Neuronal stem cell (in vitro differentiated cells): ENCODE measurements around the gene RCC2.
"Not testable (repeated sequence)": the region's sequence is repeated elsewhere in the genome, so short reads cannot be mapped to it uniquely, and the experiment has no call there.

Source experiments
- DNase-seq: peaks from one replicate; pipeline ENCODE4 v3.0.0-alpha.2; 2013; ENCODE audit warnings: low spot score
- H2AFZ ChIP-seq: one replicate; pipeline ENCODE4 v1.6.1; 2013; ENCODE audit warnings: mild to moderate bottlenecking, low read length, inconsistent platforms
- H2AK5ac ChIP-seq: 2 replicates; pipeline ENCODE4 v1.6.1; 2013; ENCODE audit warnings: low read depth, mild to moderate bottlenecking, inconsistent platforms, low read length, moderate library complexity, mixed read lengths
- H2BK120ac ChIP-seq: 2 replicates; pipeline ENCODE4 v1.6.1; 2013; ENCODE audit warnings: low read depth, mild to moderate bottlenecking, inconsistent platforms, low read length, moderate library complexity, mixed read lengths
- H2BK12ac ChIP-seq: one replicate; pipeline ENCODE4 v1.6.1; 2013; ENCODE audit warnings: low read length, inconsistent platforms
- H2BK15ac ChIP-seq: 2 replicates; pipeline ENCODE4 v1.6.1; 2013; ENCODE audit warnings: mild to moderate bottlenecking, low read length, inconsistent platforms, mixed read lengths
- H2BK5ac ChIP-seq: one replicate; pipeline ENCODE4 v1.6.1; 2013; ENCODE audit warnings: inconsistent platforms, mild to moderate bottlenecking, low read length, moderate library complexity
- H3K14ac ChIP-seq: one replicate; pipeline ENCODE4 v1.6.1; 2013; ENCODE audit warnings: low read length, inconsistent platforms
- H3K18ac ChIP-seq: 2 replicates; pipeline ENCODE4 v1.6.1; 2013; ENCODE audit warnings: low read length, inconsistent platforms
- H3K23ac ChIP-seq: 2 replicates; pipeline ENCODE4 v1.6.1; 2013; ENCODE audit warnings: low read depth, mild to moderate bottlenecking, mixed read lengths, low read length, inconsistent platforms; ENCODE audit not compliant: poor library complexity
- H3K27ac ChIP-seq: replicated peaks from 3 replicates; pipeline ENCODE4 v1.5.1; 2013; ENCODE audit warnings: low read length, inconsistent platforms
- H3K27me3 ChIP-seq, 3 experiments: 2 replicates each; pipeline ENCODE4 v1.6.1; 2013; ENCODE audit warnings: low read length in 3 of 3, mild to moderate bottlenecking in 2 of 3, inconsistent platforms in 1 of 3, low read depth in 1 of 3, mixed read lengths in 1 of 3, moderate library complexity in 1 of 3; ENCODE audit not compliant: control insufficient read depth in 3 of 3, insufficient read depth in 3 of 3
- H3K36me3 ChIP-seq, 2 donors: replicated peaks in 1 of 2; 2 replicates each; pipeline ENCODE4 v1.6.1; 2013; ENCODE audit warnings: low read length in 2 of 2; ENCODE audit not compliant: control insufficient read depth in 2 of 2, insufficient read depth in 2 of 2
- H3K4ac ChIP-seq: 2 replicates; pipeline ENCODE4 v1.6.1; 2013; ENCODE audit warnings: inconsistent platforms, mild to moderate bottlenecking, low read length, moderate library complexity
- H3K4me1 ChIP-seq, 2 donors: 1 replicate in 1 of 2; 2 replicates in 1 of 2; pipeline ENCODE4 v1.6.1; 2013; ENCODE audit warnings: low read length in 2 of 2, low read depth in 1 of 2; ENCODE audit not compliant: control insufficient read depth in 2 of 2, insufficient read depth in 1 of 2
- H3K4me2 ChIP-seq: one replicate; pipeline ENCODE4 v1.6.1; 2013; ENCODE audit warnings: mild to moderate bottlenecking, low read length, inconsistent platforms; ENCODE audit not compliant: insufficient read depth, poor library complexity, severe bottlenecking
- H3K4me3 ChIP-seq, 2 donors: 2 replicates each; pipeline ENCODE4 v1.5.1; 2013; ENCODE audit warnings: low read length in 2 of 2, mild to moderate bottlenecking in 2 of 2, inconsistent platforms in 1 of 2, moderate library complexity in 1 of 2
- H3K79me1 ChIP-seq: one replicate; pipeline ENCODE4 v1.6.1; 2013; ENCODE audit warnings: low read depth, mild to moderate bottlenecking, inconsistent platforms, low read length, moderate library complexity
- H3K9ac ChIP-seq: one replicate; pipeline ENCODE4 v1.6.1; 2013; ENCODE audit warnings: mild to moderate bottlenecking, low read depth, low read length, inconsistent platforms; ENCODE audit not compliant: poor library complexity
- H3K9me3 ChIP-seq, 2 donors: replicated peaks in 1 of 2; 2 replicates each; pipeline versions ENCODE3 to v1.6.1; 2013; ENCODE audit warnings: low read length in 2 of 2, mild to moderate bottlenecking in 2 of 2, inconsistent platforms in 1 of 2, low read depth in 1 of 2, mixed read lengths in 1 of 2, moderate library complexity in 1 of 2; ENCODE audit not compliant: control insufficient read depth in 2 of 2, insufficient read depth in 1 of 2
- H4K8ac ChIP-seq: one replicate; pipeline ENCODE4 v1.6.1; 2013; ENCODE audit warnings: low read depth, mild to moderate bottlenecking, inconsistent platforms, low read length, moderate library complexity
- H4K91ac ChIP-seq: one replicate; pipeline ENCODE4 v1.6.1; 2013; ENCODE audit warnings: low read length, low read depth, mild to moderate bottlenecking, inconsistent platforms; ENCODE audit not compliant: poor library complexity
- WGBS, 2 donors: extraction: QIAGEN DNeasy Blood & Tissue Kit; methylation state at CpG; one replicate each; pipeline ENCODE4 v1.1.7; 2013; ENCODE audit warnings: missing lambda C conversion rate in 2 of 2, mixed read lengths in 1 of 2; ENCODE audit not compliant: insufficient read length in 2 of 2, insufficient replicate concordance in 1 of 2; ENCODE audit errors: extremely low coverage in 2 of 2; 5-methylcytosine and 5-hydroxymethylcytosine counted together

The RCC2 gene

DNA sequence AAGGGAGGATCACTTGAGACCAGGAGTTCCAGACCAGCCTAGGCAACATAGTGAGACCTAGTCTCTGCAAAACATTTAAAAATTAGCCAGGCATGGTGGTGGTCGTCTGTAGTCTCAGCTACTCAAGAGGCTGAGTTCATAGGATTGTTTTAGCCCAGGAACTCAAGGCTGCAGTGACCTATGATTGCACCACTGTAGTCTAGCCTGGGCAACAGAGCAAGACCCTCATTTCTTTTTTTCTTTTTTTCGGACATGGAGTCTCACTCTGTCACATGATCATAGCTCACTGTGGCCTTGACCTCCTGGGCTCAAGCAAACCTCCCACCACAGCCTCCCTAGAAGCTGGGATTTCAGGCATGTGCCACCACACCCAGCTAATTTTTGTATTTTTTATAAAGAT lies 31.9 kb upstream of the RCC2 start:
- no peak overlapping the region for H3K14ac ChIP-seq
- DNase-seq: no peak
- H3K79me1 ChIP-seq: no peaks in the 10 kb centered on the region
- H3K4me3 ChIP-seq: no peak overlapping the region
- H3K4ac ChIP-seq: no peak overlapping the region
- H3K27ac ChIP-seq: no peak overlapping the region
- H4K91ac ChIP-seq: no peak overlapping the region
- H3K9me3 ChIP-seq: no peaks in the 10 kb centered on the region
- H3K18ac ChIP-seq: no peak overlapping the region
- H4K8ac ChIP-seq: no peak overlapping the region
- no peaks in the 10 kb centered on the region for H3K36me3 ChIP-seq
- no peak overlapping the region for H3K4me2 ChIP-seq
- no peak overlapping the region for H3K9ac ChIP-seq
- H3K4me1 ChIP-seq: peaks cover 0 to 1% of the 10 kb centered on the region in 2 donors
- no peak overlapping the region for H2BK5ac ChIP-seq
- H2AK5ac ChIP-seq: no peak overlapping the region
- H2AFZ ChIP-seq: no peak overlapping the region
- no CpG with 5 or more reads among the region's 2 CpGs for WGBS, 2 donors
- no peak overlapping the region for H2BK120ac ChIP-seq
- no peak overlapping the region for H2BK12ac ChIP-seq
- no peak overlapping the region for H2BK15ac ChIP-seq
- peaks cover 0 to 6% (median 0%) of the 10 kb centered on the region in 3 experiments for H3K27me3 ChIP-seq
- no peak overlapping the region for H3K23ac ChIP-seq

- H3K4me3 ChIP-seq: no peak overlapping the region
- H2AFZ ChIP-seq: no peak overlapping the region
- H3K4me1 ChIP-seq: no peaks in the 10 kb centered on the region
- no peak overlapping the region for H2BK12ac ChIP-seq
- H3K36me3 ChIP-seq: no peaks in the 10 kb centered on the region
- H4K91ac ChIP-seq: no peak overlapping the region
- H3K9ac ChIP-seq: no peak overlapping the region
- no peak overlapping the region for H2BK5ac ChIP-seq
- no peak for DNase-seq
- H2BK15ac ChIP-seq: no peak overlapping the region
- H3K4me2 ChIP-seq: no peak overlapping the region
- no peaks in the 10 kb centered on the region for H3K9me3 ChIP-seq
- no peak overlapping the region for H3K18ac ChIP-seq
- H2BK120ac ChIP-seq: no peak overlapping the region
- no peak overlapping the region for H3K27ac ChIP-seq
- no peaks in the 10 kb centered on the region for H3K27me3 ChIP-seq
- H3K79me1 ChIP-seq: no peaks in the 10 kb centered on the region
- no peak overlapping the region for H3K23ac ChIP-seq
- H3K14ac ChIP-seq: no peak overlapping the region
- no CpG with 5 or more reads among the region's 11 CpGs for WGBS, 2 donors
- no peak overlapping the region for H3K4ac ChIP-seq
- H2AK5ac ChIP-seq: no peak overlapping the region
- H4K8ac ChIP-seq: no peak overlapping the region
Observed at GRCh38 chr1:17470021-17470799, 30.7 kb upstream of the RCC2 start.

DNA sequence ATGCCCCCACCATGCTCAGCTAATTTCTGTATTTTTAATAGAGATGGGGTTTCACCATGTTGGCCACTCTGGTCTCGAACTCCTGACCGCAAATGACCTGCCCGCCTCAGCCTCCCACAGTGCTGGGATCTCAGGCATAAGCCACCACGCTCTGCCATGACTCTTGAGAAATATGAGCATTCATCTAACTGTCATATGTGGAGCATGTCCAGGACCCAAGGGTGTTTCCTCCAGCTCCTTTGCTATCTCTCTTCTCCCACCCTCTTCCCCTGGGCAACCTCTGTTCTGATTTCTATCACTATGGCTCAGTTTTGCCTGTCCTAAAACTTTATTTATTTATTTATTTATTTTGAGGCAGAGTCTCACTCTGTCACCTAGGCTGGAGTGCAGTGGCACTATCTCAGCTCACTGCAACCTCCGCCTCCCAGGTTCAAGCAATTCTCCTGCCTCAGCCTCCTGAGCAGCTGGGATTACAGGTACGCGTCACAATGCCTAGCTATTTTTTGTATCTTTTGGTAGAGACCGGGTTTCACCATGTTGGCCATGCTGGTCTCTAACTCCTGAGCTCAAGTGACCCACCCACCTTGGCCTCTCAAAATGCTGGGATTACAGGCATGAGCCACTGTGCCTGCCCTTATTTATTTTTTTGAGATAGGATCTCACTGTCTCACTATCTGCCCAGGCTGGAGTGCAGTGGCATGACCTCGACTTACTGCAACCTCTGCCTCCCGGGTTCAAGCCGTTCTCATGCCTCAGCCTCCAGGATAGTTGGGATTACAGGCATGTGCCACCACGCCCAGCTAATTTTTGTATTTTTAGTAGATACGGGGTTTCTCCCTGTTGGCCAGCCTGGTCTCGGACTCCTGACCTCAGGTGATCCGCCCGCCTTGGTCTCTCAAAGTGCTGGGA lies 29.1 kb upstream of the RCC2 start:
- not testable (repeated sequence) for H4K91ac ChIP-seq, H3K23ac ChIP-seq, H3K18ac ChIP-seq, H3K4me1 ChIP-seq, H3K4ac ChIP-seq, H3K36me3 ChIP-seq, H2BK12ac ChIP-seq, H2AFZ ChIP-seq, H2AK5ac ChIP-seq, H3K14ac ChIP-seq, DNase-seq, H4K8ac ChIP-seq, H2BK5ac ChIP-seq, H2BK120ac ChIP-seq, H3K4me3 ChIP-seq, H3K9me3 ChIP-seq, H3K4me2 ChIP-seq, H3K79me1 ChIP-seq, H3K9ac ChIP-seq, H2BK15ac ChIP-seq, H3K27me3 ChIP-seq, H3K27ac ChIP-seq
- WGBS, 2 donors: no CpG with 5 or more reads among the region's 16 CpGs

DNA sequence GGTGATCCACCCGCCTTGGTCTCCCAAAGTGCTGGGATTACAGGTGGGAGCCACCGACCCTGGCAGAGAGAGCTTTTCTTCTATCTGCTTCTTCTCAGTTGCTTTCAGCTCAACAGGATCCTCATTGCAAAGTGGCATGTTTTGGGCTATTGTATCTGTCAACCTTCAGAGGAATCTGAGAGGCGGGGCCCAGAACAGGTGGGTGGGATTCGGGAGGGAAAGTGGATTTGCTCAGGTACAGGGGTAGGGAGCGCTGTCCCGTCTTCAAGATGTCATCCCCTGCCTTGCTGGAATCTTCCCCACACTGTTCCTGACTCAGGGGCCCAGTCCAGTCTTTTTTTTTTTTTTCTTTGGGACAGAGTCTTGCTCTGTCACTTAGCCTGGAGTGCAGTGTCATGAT lies 26.9 kb upstream of the RCC2 start:
- Histone ChIP-seq H3K27ac (no peak overlapping the region), H2AK5ac (no peak overlapping the region), H2BK120ac (no peak overlapping the region), H2BK15ac (no peak overlapping the region), H3K4me3 (no peak overlapping the region), H3K23ac (no peak overlapping the region), H2AFZ (no peak overlapping the region), H3K4me2 (no peak overlapping the region), H3K9me3 (no peaks in the 10 kb centered on the region), H3K36me3 (no peaks in the 10 kb centered on the region), H4K91ac (no peak overlapping the region), H4K8ac (no peak overlapping the region), H3K4me1 (no peaks in the 10 kb centered on the region), H2BK5ac (no peak overlapping the region), H2BK12ac (no peak overlapping the region), H3K27me3 (no peaks in the 10 kb centered on the region), H3K4ac (no peak overlapping the region), H3K14ac (no peak overlapping the region), H3K18ac (no peak overlapping the region), H3K79me1 (no peaks in the 10 kb centered on the region), H3K9ac (no peak overlapping the region)
- DNase-seq: no peak
- no CpG with 5 or more reads among the region's 6 CpGs for WGBS, 2 donors
